GM19193 (cell line): Measurements from ENCODE around the gene KLHL3.

Experiments
- POLR2A ChIP-seq: IDR thresholded peaks from 4 replicates; pipeline ENCODE4 v1.6.1; 2011; ENCODE audit not compliant: insufficient read depth, insufficient read length; ENCODE audit errors: extremely low read depth

The KLHL3 gene

DNA sequence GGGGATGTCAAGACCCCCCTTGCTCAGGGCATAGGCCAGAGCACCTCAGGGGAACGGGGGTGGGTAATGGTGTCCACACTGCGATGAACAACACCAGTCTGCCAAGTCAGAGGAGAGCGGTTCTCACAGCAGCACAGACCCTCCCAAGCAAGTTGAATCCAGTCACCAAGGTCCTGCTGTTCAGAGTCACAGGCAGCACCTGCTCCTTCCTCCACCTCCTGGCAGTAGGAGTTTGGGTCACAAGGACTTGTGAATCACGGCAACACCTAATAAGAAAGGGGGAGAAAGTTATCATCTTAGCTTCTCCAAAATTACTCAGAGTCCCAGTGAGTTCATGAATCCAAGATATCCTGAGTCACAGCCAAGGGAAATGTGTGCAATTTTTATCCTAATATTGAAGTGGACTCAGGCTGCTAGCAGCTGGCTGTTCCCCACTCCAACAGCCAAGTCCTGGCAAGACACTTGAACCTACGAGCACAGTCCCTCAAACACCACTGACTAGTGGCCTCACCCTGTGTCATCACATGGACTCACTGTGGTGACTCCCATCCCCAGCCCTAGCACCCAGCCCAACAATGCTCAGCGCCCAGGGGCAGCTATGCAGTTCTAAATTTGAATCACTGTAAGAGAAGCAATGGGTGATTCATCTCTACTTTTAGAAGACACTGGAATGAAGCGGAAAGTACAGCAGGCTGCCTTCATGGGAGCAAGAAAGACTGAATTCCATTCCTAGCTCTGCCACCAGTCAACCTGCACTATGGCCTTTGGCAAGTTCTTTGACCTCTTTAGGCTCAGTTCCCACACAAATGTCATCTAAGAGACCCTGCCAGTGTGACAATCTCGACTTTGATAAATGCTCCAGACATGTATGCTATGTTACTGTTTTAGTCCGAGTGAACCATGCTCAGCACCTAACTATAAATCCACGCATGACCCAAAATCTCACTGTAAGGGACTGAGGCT is 113.7 kb downstream of the KLHL3 start:
- no peak for TF ChIP-seq POLR2A

DNA sequence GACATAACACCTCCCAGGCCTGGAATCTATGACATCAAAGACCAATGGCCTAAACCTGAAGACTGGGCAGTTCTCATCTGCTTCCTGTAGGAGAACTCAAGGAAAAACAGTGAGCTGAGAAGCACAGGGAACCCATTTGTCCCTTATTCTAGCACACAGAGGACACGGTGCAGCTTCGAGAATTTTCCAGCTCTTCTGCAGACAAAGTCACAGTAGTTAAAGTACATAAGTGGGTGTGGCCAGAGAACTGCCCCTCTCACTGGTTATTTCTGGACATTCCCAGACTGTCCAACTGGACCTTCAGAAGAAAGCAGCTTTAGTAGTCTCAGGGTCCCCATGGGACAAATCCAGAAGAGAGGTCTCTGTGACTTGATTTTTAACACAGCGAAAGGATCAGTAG is 114.6 kb downstream of the KLHL3 start:
- TF ChIP-seq POLR2A, result no peak

GRCh38 chr5:137619191-137619870 is 116.6 kb downstream of the KLHL3 start:
- TF ChIP-seq POLR2A, result no peak

DNA sequence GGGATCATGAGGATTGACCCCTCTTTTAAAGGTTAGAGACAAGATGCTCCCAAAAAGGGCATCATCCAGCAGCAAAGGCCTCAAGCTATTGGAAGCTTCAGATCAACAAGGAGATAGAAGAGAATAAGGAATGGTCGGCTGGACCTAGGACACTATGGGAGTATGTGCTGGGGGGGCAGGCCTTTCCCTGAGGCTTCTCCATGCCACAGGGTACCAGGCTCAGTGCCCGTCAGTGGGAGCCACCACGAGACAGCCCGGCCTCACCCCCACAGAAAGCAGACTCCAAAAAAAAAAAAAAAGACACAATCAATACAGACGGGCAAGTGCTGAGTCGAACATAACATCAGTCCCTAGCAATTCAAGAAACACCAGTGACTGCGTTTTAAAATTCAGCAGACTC is 117.4 kb downstream of the KLHL3 start:
- no peak for TF ChIP-seq POLR2A

GRCh38 chr5:137617528-137618205 is 118.2 kb downstream of the KLHL3 start:
- no peak for TF ChIP-seq POLR2A

GRCh38 chr5:137616046-137616445 is 119.8 kb downstream of the KLHL3 start:
- TF ChIP-seq POLR2A, result no peak

- no peak for TF ChIP-seq POLR2A
Observed at GRCh38 chr5:137615171-137615775, 120.6 kb downstream of the KLHL3 start.

DNA sequence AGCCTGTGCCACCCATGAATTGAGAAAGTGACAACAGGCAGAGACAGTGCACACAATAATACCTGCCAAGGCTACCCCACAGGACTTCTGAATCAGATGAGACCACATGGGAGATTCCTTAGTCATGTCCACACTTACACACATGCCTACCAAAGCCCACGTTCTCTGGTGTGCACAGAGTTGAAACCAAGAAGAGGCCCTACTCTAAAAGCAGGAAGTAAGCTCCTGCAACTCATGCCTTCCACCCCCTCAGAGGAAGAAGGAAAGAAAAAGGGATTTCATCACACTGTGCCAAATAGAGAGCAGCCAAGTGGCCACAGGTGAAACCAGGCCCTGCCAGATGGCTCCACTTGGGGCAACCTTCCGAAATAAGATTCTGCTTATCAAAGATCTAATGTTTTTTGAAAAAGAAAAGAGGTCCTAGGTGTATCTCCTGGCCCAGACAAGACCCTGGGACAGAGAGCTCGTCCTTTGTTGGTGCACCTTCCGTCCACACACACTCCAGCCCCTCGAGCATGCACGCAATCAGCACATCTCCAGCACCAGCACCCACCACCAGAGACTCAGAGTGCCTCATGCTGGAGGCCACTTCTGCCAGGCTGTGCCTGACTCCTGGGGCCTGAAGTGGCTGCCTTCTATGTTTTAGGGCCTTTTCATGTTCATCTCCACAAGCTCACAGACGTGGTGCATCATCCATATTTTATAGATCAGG is 122.2 kb downstream of the KLHL3 start:
- TF ChIP-seq POLR2A, result no peak

GRCh38 chr5:137612576-137612975 is 123.3 kb downstream of the KLHL3 start:
- no peak for TF ChIP-seq POLR2A

DNA sequence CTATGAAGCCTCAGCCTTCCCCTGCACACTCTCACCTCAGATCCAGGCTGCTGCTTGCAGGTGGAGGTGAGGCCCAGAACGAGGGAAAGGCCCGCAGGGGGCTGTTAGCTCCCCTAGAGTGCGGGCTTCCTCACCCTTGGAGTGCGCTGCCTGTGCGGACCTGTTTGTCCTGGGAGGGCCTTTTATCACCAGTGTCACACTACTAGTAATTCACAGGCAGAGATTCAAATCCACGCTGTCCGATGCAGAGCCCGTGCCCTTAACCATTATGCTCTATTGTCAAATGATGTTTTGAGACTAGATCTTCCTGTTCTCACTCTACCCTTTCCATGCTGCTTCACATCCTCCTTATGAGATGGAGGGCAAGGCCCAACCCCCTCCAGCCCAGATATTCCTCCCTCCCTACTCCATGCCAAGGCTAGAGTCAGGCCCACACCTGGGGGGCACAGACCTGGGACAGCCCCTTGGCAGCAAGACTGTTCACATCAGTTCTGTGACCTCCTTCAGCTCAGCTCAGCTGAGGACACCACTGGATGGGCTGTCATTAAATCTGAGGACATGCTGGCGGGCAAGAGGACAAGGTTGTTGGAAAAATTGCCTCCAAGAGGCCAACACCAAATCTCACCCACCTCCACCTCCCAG is 124.0 kb downstream of the KLHL3 start:
- no peak for TF ChIP-seq POLR2A

DNA sequence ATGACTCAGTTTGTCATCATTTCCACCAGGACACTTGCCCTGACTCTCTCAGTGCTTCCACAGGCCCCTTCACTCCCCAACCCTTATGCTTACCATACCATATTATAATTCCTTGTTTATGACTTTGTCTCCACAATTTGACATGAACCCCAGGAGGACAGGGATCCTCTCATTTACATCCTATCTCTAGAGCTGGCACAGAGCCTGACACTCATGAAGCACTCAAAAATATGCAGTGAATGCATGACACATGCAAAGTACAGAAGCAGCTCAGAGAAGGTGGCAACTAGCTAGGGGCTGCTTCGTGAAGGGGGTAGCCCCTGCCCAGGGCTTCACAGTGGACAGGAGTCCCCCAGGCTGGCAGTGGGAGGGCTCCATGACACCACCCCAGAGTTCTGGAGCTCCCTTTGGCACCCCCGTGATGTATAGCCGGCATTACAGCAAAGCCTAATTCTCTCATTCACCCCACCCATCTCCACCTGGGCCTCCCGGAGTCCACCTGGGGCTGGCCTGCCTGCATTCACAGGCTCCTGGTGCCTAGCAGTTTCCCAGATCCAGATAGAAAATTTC is 124.8 kb downstream of the KLHL3 start:
- no peak for TF ChIP-seq POLR2A

DNA sequence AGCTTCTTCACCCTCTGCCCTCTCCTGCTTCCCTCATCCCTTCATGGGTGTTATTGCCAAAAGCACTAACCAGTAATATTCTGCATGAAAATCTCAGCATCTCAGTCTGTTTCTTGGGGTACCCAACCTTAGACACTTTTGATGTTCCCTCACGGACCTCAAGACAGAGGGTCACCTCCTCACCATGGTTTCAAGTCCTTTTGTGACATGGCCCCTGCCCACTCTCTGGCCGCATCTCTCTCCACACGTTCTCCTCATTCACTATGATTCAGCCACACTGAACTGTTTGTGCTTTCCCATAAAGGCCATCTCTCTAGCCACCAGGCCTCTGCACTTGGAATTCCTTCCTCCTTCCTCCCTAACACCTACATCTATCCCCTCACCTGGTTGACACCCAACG is 125.3 kb downstream of the KLHL3 start:
- TF ChIP-seq POLR2A, result no peak

- TF ChIP-seq POLR2A, result no peak
Observed at GRCh38 chr5:137609127-137609526, 126.8 kb downstream of the KLHL3 start.

DNA sequence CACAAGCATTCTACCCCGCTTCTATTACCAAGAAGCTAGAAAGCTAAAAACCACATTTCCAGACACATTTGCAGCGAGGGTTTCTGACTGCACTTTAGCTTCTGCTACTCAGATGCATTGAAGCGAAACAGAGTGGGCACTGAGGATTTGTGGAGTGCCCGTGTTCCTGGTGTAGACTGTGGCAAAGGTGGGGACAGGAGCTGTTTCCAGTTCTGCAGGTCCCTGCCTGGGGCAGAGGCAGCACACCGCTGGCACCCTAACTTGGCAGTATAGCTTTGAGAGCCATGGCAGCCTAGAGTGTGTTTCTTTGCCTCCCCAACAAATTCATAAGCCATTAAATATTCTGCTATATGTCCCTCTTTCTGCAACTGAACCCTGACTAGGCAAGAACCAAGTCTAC is 128.1 kb downstream of the KLHL3 start:
- no peak for TF ChIP-seq POLR2A
